ENCODE results near the gene FAM149A.

FAM149A gene

GRCh38 chr4:186188107-186188506 is 83.6 kb downstream of the FAM149A start:
- no peak for TF ChIP-seq CTCF (conservative IDR thresholded peaks at IDR 0.05; ENCODE audit: low read depth, low read length)
- H3K4me3 ChIP-seq (ENCODE audit: low read depth, low read length): no peak overlapping the region
- no peak for DNase-seq (ENCODE audit: low read depth)

GRCh38 chr4:186189656-186190055 is 85.2 kb downstream of the FAM149A start:
- TF ChIP-seq CTCF (conservative IDR thresholded peaks at IDR 0.05; ENCODE audit: low read depth, low read length): no peak
- H3K4me3 ChIP-seq (ENCODE audit: low read depth, low read length): no peak overlapping the region

GRCh38 chr4:186190581-186191199 is 86.2 kb downstream of the FAM149A start:
- DNase-seq (ENCODE audit: low read depth): peak; percentile 27
- TF ChIP-seq CTCF (conservative IDR thresholded peaks at IDR 0.05; ENCODE audit: low read depth, low read length): peak; percentile 8
- peak overlapping the region; percentile 78 for H3K4me3 ChIP-seq (ENCODE audit: low read depth, low read length)

More at GRCh38 chr4:186189656-186190055, 85.2 kb downstream of the FAM149A start:
- DNase-seq (ENCODE audit: low read depth): no peak

- DNase-seq (ENCODE audit: low read depth): peak; percentile 76
- TF ChIP-seq CTCF (conservative IDR thresholded peaks at IDR 0.05; ENCODE audit: low read depth, low read length): peak; percentile 4
- H3K4me3 ChIP-seq (ENCODE audit: low read depth, low read length): peak within 1 kb of the TSS; percentile 78
Measured at GRCh38 chr4:186191200-186192065, 86.9 kb downstream of the FAM149A start, which contains the start of gene CYP4V2. Gene CYP4V2 (plus strand): TSS chr4:186191567. CDS start chr4:186191824, 257 bp downstream.

- peak; percentile 52 for DNase-seq (ENCODE audit: low read depth)
- no peak for TF ChIP-seq CTCF (conservative IDR thresholded peaks at IDR 0.05; ENCODE audit: low read depth, low read length)
- H3K4me3 ChIP-seq (ENCODE audit: low read depth, low read length): peak overlapping the region; percentile 78
Measured at GRCh38 chr4:186192066-186192612, 87.6 kb downstream of the FAM149A start.

- DNase-seq (ENCODE audit: low read depth): no peak
- TF ChIP-seq CTCF (conservative IDR thresholded peaks at IDR 0.05; ENCODE audit: low read depth, low read length): no peak
Measured at GRCh38 chr4:186193851-186194250, 89.3 kb downstream of the FAM149A start.

More at GRCh38 chr4:186193851-186194250, 89.3 kb downstream of the FAM149A start:
- H3K4me3 ChIP-seq (ENCODE audit: low read depth, low read length): no peak overlapping the region

All from choroid plexus epithelial cell (primary cell).